ENCODE measurements around the gene RNF215.
A peak's percentile ranks its signal among the peaks of the same experiment; 100 is the strongest.

DNA sequence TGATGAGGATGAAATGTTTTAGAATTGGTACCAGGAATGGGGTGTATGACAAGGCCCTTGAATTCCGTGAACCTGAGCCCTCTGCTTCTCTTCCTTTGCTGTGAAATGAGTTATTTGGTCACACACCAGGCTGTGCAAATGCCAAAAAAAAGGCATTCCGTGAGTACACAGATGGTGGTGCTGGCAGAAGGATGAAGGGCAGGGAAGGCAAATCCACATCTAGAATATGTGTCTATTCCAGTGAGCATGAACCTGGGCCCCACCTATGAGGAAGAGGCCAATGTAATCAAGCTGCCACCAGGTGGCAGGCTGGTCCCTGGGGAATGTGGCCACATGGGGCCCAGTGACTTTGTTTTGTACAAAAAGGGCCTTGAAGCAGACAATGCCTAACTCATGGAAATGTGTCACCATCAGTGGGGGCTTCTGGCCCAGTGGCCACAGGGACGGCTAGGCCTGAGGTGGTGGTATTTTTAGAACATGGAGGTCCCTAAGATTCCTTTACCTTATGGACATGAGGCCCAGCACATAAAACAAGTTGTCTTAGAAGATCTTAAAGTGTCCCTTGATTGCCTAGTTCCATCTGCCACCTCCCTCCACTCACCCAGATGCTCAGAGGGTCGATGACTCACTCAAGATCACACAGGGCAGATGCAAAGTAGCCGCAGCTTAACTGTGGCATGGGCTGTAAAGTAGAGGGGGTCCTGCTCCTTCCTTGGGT is 3.9 kb upstream of the RNF215 start:
- TF ChIP-seq, protein P1, sequence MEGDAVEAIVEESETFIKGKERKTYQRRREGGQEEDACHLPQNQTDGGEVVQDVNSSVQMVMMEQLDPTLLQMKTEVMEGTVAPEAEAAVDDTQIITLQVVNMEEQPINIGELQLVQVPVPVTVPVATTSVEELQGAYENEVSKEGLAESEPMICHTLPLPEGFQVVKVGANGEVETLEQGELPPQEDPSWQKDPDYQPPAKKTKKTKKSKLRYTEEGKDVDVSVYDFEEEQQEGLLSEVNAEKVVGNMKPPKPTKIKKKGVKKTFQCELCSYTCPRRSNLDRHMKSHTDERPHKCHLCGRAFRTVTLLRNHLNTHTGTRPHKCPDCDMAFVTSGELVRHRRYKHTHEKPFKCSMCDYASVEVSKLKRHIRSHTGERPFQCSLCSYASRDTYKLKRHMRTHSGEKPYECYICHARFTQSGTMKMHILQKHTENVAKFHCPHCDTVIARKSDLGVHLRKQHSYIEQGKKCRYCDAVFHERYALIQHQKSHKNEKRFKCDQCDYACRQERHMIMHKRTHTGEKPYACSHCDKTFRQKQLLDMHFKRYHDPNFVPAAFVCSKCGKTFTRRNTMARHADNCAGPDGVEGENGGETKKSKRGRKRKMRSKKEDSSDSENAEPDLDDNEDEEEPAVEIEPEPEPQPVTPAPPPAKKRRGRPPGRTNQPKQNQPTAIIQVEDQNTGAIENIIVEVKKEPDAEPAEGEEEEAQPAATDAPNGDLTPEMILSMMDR (IDR thresholded peaks at IDR 0.05; ENCODE audit: insufficient read depth, low read length, poor library complexity, severe bottlenecking), result peak; percentile 86
- no peak for TF ChIP-seq EZH2phosphoT487 (conservative IDR thresholded peaks at IDR 0.05; ENCODE audit: low read length)

All from SU-DHL-6 (cell line).